HepG2 (cell line): ENCODE measurements around the gene FBXO4. TPM values are rescaled to one million over a fixed set of nuclear protein-coding genes. Genes with fewer than 3 reads are reported as not detected.

Source experiments
- ELF4 ChIP-seq: sonication (generic); formaldehyde crosslinking; IDR thresholded peaks from 2 replicates; pipeline ENCODE4 v1.5.0; 2020; ENCODE audit warnings: missing genetic modification reagents, mild to moderate bottlenecking, moderate library complexity, borderline replicate concordance
- FOSL1 ChIP-seq: sonication (generic); formaldehyde crosslinking; IDR thresholded peaks from 2 replicates; pipeline ENCODE4 v1.9.0; 2021; ENCODE audit warnings: missing genetic modification reagents, borderline replicate concordance
- GPN1 ChIP-seq: sonication (generic); formaldehyde crosslinking; IDR thresholded peaks from 2 replicates; pipeline ENCODE4 v1.5.1; 2020; ENCODE audit warnings: missing genetic modification reagents, borderline replicate concordance
- JUN ChIP-seq: sonication (generic); formaldehyde crosslinking; IDR thresholded peaks from 2 replicates; pipeline ENCODE4 v1.4.0; 2020; ENCODE audit warnings: mild to moderate bottlenecking, missing genetic modification reagents
- NFATC3 ChIP-seq: sonication (generic); formaldehyde crosslinking; IDR thresholded peaks from 2 replicates; pipeline ENCODE4 v1.5.1; 2020; ENCODE audit warnings: mild to moderate bottlenecking, missing genetic modification reagents
- TBP ChIP-seq: sonication (generic); formaldehyde crosslinking; IDR thresholded peaks from 2 replicates; pipeline ENCODE4 v1.5.0; 2020; ENCODE audit warnings: missing genetic modification reagents
- TOE1 ChIP-seq: sonication (generic); formaldehyde crosslinking; IDR thresholded peaks from 2 replicates; pipeline ENCODE4 v1.4.0; 2020; ENCODE audit warnings: mild to moderate bottlenecking, missing genetic modification reagents
- ZKSCAN8 ChIP-seq: IDR thresholded peaks from 2 replicates; pipeline ENCODE4 v1.6.1; 2016; ENCODE audit warnings: borderline replicate concordance, missing genetic modification reagents, missing compliant biosample characterization
- ZNF143 ChIP-seq: sonication (generic); formaldehyde crosslinking; IDR thresholded peaks from 2 replicates; pipeline ENCODE4 v1.4.0; 2020; ENCODE audit warnings: missing genetic modification reagents
- ZNF724P ChIP-seq: sonication (generic); formaldehyde crosslinking; IDR thresholded peaks from 2 replicates; pipeline ENCODE4 v1.8.0; 2022; ENCODE audit warnings: missing genetic modification reagents, borderline replicate concordance
- polyA plus RNA-seq, 8 experiments: library from polyadenylated mRNA; depleted of rRNA in 3 of 8; stranded (reverse) in 7 of 8; unstranded in 1 of 8; fragments of >200 nt; fragmentation: Illumina TruSeq in 4 of 8; extraction: Trizol in 4 of 8; gene quantifications; 2 replicates each; pipeline versions ENCODE4 v1.2.1 to v1.2.3, GENCODE V29; 2011 to 2016; ENCODE audit warnings: low read depth in 4 of 8, missing spikeins in 1 of 8, mixed read lengths in 1 of 8; ENCODE audit not compliant: insufficient read depth in 1 of 8
- total RNA-seq, 5 experiments: library from RNA; depleted of rRNA; stranded (reverse); fragments of >200 nt; fragmentation: Illumina TruSeq; extraction: Trizol; gene quantifications; 2 replicates each; pipeline ENCODE4 v1.2.3, GENCODE V29; 2016; ENCODE audit warnings: low read depth in 1 of 5
- TF ChIP-seq, protein P1 (sequence below): sonication (generic); IDR thresholded peaks from 2 replicates; pipeline ENCODE4 v1.6.1; 2016; ENCODE audit warnings: low read depth, borderline replicate concordance
- TF ChIP-seq, protein P2 (sequence below): sonication (generic); formaldehyde crosslinking; IDR thresholded peaks from 2 replicates; pipeline ENCODE4 v1.4.0; 2020; ENCODE audit warnings: mild to moderate bottlenecking, missing genetic modification reagents
- TF ChIP-seq, protein P3 (sequence below): sonication (generic); formaldehyde crosslinking; IDR thresholded peaks from 2 replicates; pipeline ENCODE4 v1.4.0; 2020; ENCODE audit warnings: low read depth, missing genetic modification reagents
- TF ChIP-seq, protein P4 (sequence below): IDR thresholded peaks from 2 replicates; pipeline ENCODE4 v1.4.0; 2020; ENCODE audit warnings: mild to moderate bottlenecking, missing genetic modification reagents
- TF ChIP-seq, protein P5 (sequence below): sonication (generic); formaldehyde crosslinking; IDR thresholded peaks from 2 replicates; pipeline ENCODE4 v1.4.0; 2020; ENCODE audit warnings: missing genetic modification reagents
- TF ChIP-seq, protein P6 (sequence below): sonication (generic); formaldehyde crosslinking; IDR thresholded peaks from 2 replicates; pipeline ENCODE4 v1.4.0; 2020; ENCODE audit warnings: missing genetic modification reagents, borderline replicate concordance

FBXO4 gene
- total and polyA plus RNA-seq, 2 of the 13 experiments (the other 11 are each of a cell fraction or from before 2014, with no cell fraction given) = 5.2 to 16.4 TPM

DNA sequence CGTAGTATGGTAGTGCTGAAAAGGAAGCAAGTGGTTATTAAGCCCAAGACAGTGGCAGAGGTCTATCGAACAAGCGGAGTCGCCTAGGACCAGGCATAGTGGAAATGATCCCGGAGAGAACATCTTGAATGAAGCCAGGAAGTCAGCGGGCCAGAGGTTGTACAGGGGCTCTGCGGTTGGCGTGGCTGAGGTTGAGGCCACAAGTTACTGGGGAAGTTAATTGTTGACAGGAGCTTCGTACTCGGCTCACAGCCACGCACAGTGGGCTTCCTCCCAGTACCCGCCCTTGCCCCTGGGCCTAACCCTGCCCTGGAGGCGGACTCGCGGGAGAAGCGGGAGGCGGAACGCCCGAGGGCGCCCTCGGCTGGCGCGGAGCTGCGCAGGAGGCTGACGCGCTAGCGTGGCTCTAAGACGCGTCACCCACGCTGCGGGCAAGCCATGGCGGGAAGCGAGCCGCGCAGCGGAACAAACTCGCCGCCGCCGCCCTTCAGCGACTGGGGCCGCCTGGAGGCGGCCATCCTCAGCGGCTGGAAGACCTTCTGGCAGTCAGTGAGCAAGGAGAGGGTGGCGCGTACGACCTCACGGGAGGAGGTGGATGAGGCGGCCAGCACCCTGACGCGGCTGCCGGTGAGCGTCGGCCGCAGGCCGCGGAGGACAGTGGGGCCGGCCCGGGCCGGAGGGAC lies at the start of gene FBXO4 (continued):
- TF ChIP-seq ZNF724P (CRISPR knock-in tag) (no peak; the same call in 1 of the 2 replicates), JUN (CRISPR knock-in tag) (peak; percentile 55; the same call in 1 of the 2 replicates), ZNF143 (CRISPR knock-in tag) (peak; percentile 59; the same call in 1 of the 2 replicates), NFATC3 (0 out of 2 replicates have a peak, but pooled peaks have one; percentile 87), GPN1 (CRISPR knock-in tag) (no peak; the same call in 1 of the 2 replicates), TBP (no peak), ZKSCAN8 (CRISPR knock-in tag) (no peak), ELF4 (no peak), TOE1 (CRISPR knock-in tag) (no peak), FOSL1 (CRISPR knock-in tag) (no peak)
- TF ChIP-seq, protein P1, sequence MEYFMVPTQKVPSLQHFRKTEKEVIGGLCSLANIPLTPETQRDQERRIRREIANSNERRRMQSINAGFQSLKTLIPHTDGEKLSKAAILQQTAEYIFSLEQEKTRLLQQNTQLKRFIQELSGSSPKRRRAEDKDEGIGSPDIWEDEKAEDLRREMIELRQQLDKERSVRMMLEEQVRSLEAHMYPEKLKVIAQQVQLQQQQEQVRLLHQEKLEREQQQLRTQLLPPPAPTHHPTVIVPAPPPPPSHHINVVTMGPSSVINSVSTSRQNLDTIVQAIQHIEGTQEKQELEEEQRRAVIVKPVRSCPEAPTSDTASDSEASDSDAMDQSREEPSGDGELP = no peak; the same call in 1 of the 2 replicates
- TF ChIP-seq, protein P2, sequence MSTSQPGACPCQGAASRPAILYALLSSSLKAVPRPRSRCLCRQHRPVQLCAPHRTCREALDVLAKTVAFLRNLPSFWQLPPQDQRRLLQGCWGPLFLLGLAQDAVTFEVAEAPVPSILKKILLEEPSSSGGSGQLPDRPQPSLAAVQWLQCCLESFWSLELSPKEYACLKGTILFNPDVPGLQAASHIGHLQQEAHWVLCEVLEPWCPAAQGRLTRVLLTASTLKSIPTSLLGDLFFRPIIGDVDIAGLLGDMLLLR (CRISPR knock-in tag) = no peak; the same call in 1 of the 2 replicates
- TF ChIP-seq, protein P3, sequence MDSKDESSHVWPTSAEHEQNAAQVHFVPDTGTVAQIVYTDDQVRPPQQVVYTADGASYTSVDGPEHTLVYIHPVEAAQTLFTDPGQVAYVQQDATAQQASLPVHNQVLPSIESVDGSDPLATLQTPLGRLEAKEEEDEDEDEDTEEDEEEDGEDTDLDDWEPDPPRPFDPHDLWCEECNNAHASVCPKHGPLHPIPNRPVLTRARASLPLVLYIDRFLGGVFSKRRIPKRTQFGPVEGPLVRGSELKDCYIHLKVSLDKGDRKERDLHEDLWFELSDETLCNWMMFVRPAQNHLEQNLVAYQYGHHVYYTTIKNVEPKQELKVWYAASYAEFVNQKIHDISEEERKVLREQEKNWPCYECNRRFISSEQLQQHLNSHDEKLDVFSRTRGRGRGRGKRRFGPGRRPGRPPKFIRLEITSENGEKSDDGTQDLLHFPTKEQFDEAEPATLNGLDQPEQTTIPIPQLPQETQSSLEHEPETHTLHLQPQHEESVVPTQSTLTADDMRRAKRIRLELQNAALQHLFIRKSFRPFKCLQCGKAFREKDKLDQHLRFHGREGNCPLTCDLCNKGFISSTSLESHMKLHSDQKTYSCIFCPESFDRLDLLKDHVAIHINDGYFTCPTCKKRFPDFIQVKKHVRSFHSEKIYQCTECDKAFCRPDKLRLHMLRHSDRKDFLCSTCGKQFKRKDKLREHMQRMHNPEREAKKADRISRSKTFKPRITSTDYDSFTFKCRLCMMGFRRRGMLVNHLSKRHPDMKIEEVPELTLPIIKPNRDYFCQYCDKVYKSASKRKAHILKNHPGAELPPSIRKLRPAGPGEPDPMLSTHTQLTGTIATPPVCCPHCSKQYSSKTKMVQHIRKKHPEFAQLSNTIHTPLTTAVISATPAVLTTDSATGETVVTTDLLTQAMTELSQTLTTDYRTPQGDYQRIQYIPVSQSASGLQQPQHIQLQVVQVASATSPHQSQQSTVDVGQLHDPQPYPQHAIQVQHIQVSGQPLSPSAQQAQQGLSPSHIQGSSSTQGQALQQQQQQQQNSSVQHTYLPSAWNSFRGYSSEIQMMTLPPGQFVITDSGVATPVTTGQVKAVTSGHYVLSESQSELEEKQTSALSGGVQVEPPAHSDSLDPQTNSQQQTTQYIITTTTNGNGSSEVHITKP (CRISPR knock-in tag) = no peak
- TF ChIP-seq, protein P4, sequence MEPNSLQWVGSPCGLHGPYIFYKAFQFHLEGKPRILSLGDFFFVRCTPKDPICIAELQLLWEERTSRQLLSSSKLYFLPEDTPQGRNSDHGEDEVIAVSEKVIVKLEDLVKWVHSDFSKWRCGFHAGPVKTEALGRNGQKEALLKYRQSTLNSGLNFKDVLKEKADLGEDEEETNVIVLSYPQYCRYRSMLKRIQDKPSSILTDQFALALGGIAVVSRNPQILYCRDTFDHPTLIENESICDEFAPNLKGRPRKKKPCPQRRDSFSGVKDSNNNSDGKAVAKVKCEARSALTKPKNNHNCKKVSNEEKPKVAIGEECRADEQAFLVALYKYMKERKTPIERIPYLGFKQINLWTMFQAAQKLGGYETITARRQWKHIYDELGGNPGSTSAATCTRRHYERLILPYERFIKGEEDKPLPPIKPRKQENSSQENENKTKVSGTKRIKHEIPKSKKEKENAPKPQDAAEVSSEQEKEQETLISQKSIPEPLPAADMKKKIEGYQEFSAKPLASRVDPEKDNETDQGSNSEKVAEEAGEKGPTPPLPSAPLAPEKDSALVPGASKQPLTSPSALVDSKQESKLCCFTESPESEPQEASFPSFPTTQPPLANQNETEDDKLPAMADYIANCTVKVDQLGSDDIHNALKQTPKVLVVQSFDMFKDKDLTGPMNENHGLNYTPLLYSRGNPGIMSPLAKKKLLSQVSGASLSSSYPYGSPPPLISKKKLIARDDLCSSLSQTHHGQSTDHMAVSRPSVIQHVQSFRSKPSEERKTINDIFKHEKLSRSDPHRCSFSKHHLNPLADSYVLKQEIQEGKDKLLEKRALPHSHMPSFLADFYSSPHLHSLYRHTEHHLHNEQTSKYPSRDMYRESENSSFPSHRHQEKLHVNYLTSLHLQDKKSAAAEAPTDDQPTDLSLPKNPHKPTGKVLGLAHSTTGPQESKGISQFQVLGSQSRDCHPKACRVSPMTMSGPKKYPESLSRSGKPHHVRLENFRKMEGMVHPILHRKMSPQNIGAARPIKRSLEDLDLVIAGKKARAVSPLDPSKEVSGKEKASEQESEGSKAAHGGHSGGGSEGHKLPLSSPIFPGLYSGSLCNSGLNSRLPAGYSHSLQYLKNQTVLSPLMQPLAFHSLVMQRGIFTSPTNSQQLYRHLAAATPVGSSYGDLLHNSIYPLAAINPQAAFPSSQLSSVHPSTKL (CRISPR knock-in tag) = peak; percentile 87
- TF ChIP-seq, protein P5, sequence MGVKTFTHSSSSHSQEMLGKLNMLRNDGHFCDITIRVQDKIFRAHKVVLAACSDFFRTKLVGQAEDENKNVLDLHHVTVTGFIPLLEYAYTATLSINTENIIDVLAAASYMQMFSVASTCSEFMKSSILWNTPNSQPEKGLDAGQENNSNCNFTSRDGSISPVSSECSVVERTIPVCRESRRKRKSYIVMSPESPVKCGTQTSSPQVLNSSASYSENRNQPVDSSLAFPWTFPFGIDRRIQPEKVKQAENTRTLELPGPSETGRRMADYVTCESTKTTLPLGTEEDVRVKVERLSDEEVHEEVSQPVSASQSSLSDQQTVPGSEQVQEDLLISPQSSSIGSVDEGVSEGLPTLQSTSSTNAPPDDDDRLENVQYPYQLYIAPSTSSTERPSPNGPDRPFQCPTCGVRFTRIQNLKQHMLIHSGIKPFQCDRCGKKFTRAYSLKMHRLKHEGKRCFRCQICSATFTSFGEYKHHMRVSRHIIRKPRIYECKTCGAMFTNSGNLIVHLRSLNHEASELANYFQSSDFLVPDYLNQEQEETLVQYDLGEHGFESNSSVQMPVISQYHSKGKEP (CRISPR knock-in tag) = no peak; the same call in 1 of the 2 replicates
- TF ChIP-seq, protein P6, sequence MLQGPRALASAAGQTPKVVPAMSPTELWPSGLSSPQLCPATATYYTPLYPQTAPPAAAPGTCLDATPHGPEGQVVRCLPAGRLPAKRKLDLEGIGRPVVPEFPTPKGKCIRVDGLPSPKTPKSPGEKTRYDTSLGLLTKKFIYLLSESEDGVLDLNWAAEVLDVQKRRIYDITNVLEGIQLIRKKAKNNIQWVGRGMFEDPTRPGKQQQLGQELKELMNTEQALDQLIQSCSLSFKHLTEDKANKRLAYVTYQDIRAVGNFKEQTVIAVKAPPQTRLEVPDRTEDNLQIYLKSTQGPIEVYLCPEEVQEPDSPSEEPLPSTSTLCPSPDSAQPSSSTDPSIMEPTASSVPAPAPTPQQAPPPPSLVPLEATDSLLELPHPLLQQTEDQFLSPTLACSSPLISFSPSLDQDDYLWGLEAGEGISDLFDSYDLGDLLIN (CRISPR knock-in tag) = peak; percentile 95; the same call in 1 of the 2 replicates
